ENCODE measurements around the gene AP1B1.
"Not testable (repeated sequence)": the region's sequence is repeated elsewhere in the genome, so short reads cannot be mapped to it uniquely, and the experiment has no call there.

Gene AP1B1

GRCh38 chr22:29370537-29370936 is 17.8 kb downstream of the AP1B1 start:
- no peak for DNase-seq (ENCODE audit: low read depth)
- H3K4me3 ChIP-seq (ENCODE audit: low read depth, low read length) = no peak overlapping the region
- in situ Hi-C loops (cut with HindIII; ENCODE audit: low sequenced_read_pairs) = no loop called here
- no peak for TF ChIP-seq CTCF (IDR thresholded peaks at IDR 0.05; ENCODE audit: low read depth, low read length, missing control alignments)

GRCh38 chr22:29369460-29369859 is 18.9 kb downstream of the AP1B1 start:
- H3K4me3 ChIP-seq (ENCODE audit: low read depth, low read length) = no peak overlapping the region
- no peak for TF ChIP-seq CTCF (IDR thresholded peaks at IDR 0.05; ENCODE audit: low read depth, low read length, missing control alignments)
- in situ Hi-C loops (cut with HindIII; ENCODE audit: low sequenced_read_pairs) = no loop called here
- DNase-seq (ENCODE audit: low read depth) = peak; percentile 73

- DNase-seq (ENCODE audit: low read depth) = peak; percentile 45
- no peak overlapping the region for H3K4me3 ChIP-seq (ENCODE audit: low read depth, low read length)
- TF ChIP-seq CTCF (IDR thresholded peaks at IDR 0.05; ENCODE audit: low read depth, low read length, missing control alignments) = peak; percentile 82
- in situ Hi-C loops (cut with HindIII; ENCODE audit: low sequenced_read_pairs) = no loop called here
Observed at GRCh38 chr22:29359469-29359868, 28.9 kb downstream of the AP1B1 start.

- in situ Hi-C loops (cut with HindIII; ENCODE audit: low sequenced_read_pairs); DNase-seq (ENCODE audit: low read depth): not testable (repeated sequence)
Observed at GRCh38 chr22:29357193-29357890, 31.0 kb downstream of the AP1B1 start.

GRCh38 chr22:29353860-29354259 is 34.5 kb downstream of the AP1B1 start:
- in situ Hi-C loops (cut with HindIII; ENCODE audit: low sequenced_read_pairs) = no loop called here
- no peak for DNase-seq (ENCODE audit: low read depth)
- H3K4me3 ChIP-seq (ENCODE audit: low read depth, low read length) = no peak overlapping the region
- no peak for TF ChIP-seq CTCF (IDR thresholded peaks at IDR 0.05; ENCODE audit: low read depth, low read length, missing control alignments)

More at GRCh38 chr22:29357193-29357890, 31.0 kb downstream of the AP1B1 start:
- H3K4me3 ChIP-seq (ENCODE audit: low read depth, low read length) = not testable (repeated sequence)

- no peak for DNase-seq (ENCODE audit: low read depth)
- H3K4me3 ChIP-seq (ENCODE audit: low read depth, low read length) = no peak overlapping the region
- in situ Hi-C loops (cut with HindIII; ENCODE audit: low sequenced_read_pairs) = no loop called here
- no peak for TF ChIP-seq CTCF (IDR thresholded peaks at IDR 0.05; ENCODE audit: low read depth, low read length, missing control alignments)
Observed at GRCh38 chr22:29353286-29353685, 35.1 kb downstream of the AP1B1 start.

DNA sequence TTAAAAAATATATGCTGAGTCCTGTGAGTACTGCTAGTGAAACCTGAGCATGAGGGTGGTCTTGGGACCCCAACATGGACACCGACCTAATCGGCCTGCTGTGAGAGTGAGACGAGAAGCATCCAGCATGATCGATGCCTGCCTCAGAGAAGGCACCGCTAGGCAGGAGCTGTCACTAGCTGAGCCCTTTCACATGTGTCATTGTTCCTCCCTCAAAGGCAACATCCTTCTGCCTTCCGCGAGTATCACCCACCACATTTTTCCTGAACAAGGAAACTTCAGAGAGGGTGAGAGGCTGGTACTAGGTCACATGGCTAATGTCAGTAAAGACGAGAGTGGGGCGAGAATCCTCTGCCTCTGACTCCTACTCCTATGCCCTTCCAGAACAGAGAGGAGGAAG is 35.6 kb downstream of the AP1B1 start:
- in situ Hi-C loops (cut with HindIII; ENCODE audit: low sequenced_read_pairs) = no loop called here
- no peak for DNase-seq (ENCODE audit: low read depth)
- no peak for TF ChIP-seq CTCF (IDR thresholded peaks at IDR 0.05; ENCODE audit: low read depth, low read length, missing control alignments)
- H3K4me3 ChIP-seq (ENCODE audit: low read depth, low read length) = no peak overlapping the region

All from astrocyte of the cerebellum (primary cell).